Fibroblast of villous mesenchyme (primary cell): Measurements from ENCODE around the gene EIF5AL1. TPM values are rescaled to one million over a fixed set of nuclear protein-coding genes. Genes with fewer than 3 reads are reported as not detected.
A peak's percentile ranks its signal among the peaks of the same experiment; 100 is the strongest.
"Not testable (repeated sequence)": the region's sequence is repeated elsewhere in the genome, so short reads cannot be mapped to it uniquely, and the experiment has no call there.

Experiments used
- DNase-seq: peaks from one replicate; pipeline ENCODE4 v3.0.0-alpha.2; 2010; ENCODE audit warnings: low read depth
- H3K4me3 ChIP-seq: 2 replicates; pipeline ENCODE4 v1.5.1; 2011; ENCODE audit warnings: low read depth, mild to moderate bottlenecking, low read length
- total RNA-seq: library from RNA; depleted of rRNA; stranded (reverse); fragments of >200 nt; gene quantifications from 2 replicates; pipeline ENCODE4 v1.2.3, GENCODE V29; 2012
- TF ChIP-seq, protein P1 (sequence below): IDR thresholded peaks from 2 replicates; pipeline ENCODE4 v1.5.1; 2012; ENCODE audit warnings: low read depth, mild to moderate bottlenecking, low read length; ENCODE audit not compliant: insufficient read depth

Gene EIF5AL1
- total RNA-seq, 1 donor: 0.86 TPM

DNA sequence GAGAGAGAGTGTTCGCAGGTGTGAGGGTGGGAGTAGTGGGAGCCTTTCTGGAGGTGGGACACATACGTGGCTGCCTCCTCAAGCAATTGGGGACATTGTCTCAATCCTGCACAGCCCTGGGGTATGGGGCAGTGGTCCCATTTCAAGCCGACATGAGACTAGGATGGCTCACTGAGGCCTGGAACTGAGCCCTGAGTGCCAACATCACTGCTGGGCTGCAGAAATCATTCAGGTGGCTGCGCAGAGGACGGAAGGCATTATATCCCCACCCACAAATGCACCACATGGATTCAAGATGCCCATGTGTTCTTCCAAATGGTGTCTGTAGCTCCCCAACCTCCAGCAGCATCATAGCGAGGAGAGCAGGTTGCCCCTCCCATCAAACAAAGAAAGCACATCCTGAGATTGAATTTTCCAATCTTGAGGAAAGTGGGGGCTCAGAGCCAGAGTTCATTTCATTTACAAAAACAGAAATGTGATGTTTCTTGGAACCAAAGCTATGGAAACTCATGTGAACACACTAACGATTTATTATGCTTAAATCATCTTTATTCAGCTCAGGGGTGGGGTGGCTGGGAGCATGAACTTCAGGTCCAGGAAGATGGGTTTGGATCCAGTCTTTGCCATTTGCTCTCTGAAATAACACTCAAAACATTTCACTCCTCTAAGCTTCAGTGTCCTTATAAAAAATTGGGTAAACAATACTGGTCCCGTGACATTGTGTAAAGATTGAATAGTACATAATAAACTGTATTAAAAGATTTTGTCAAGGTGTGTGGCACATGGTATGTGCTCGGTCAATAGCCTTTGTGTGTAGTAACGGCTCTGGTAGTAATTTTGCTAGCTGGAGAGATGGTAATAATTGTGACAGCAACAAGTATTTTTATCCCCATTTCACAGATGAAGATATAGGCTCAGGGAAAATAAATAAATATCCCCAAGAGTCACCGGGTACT lies 43.3 kb downstream of the EIF5AL1 start:
- TF ChIP-seq, protein P1, sequence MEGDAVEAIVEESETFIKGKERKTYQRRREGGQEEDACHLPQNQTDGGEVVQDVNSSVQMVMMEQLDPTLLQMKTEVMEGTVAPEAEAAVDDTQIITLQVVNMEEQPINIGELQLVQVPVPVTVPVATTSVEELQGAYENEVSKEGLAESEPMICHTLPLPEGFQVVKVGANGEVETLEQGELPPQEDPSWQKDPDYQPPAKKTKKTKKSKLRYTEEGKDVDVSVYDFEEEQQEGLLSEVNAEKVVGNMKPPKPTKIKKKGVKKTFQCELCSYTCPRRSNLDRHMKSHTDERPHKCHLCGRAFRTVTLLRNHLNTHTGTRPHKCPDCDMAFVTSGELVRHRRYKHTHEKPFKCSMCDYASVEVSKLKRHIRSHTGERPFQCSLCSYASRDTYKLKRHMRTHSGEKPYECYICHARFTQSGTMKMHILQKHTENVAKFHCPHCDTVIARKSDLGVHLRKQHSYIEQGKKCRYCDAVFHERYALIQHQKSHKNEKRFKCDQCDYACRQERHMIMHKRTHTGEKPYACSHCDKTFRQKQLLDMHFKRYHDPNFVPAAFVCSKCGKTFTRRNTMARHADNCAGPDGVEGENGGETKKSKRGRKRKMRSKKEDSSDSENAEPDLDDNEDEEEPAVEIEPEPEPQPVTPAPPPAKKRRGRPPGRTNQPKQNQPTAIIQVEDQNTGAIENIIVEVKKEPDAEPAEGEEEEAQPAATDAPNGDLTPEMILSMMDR: no peak
- DNase-seq: no peak
- H3K4me3 ChIP-seq: no peak overlapping the region

DNA sequence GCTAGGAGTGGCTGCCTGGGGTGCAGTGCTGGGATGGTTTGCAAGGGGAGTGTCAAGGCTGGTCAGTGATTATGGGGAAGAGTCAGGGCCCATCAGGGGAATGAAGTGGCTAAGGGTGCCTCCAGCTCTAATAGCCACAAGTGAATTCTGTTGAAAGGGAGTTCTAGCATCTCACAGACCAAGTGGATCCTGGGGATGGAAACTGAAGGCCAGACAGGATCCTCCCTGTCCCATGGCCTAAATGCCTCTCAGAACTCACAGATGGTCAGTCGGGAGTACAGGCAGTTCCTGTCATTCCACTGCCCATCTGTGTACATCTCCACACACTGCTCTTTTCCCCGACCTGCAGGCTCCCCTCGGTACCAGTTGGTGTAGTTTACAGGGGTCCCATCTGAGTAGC lies 44.6 kb downstream of the EIF5AL1 start:
- not testable (repeated sequence) for DNase-seq, H3K4me3 ChIP-seq

DNA sequence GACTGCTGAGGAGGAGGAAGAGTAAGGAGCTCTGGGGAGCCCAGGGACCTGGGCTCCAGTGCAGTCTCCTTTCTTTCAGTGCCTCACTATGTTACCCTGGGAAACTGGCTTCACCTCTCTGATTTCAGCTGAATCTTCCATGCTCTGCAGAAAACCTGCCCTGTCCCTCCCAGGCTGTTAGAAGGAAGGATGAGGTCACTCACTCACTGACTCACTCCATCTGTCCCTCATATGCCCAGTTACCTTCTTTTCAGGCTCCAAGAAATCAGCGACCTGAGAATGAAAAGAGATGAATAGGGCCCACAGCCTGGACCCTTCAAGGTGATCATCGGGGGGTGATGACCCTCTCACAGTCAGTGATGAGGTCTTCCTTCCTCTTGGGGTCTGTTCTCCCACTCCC lies 47.4 kb downstream of the EIF5AL1 start:
- no peak overlapping the region for H3K4me3 ChIP-seq
- DNase-seq: no peak
- TF ChIP-seq, protein P1: no peak

DNA sequence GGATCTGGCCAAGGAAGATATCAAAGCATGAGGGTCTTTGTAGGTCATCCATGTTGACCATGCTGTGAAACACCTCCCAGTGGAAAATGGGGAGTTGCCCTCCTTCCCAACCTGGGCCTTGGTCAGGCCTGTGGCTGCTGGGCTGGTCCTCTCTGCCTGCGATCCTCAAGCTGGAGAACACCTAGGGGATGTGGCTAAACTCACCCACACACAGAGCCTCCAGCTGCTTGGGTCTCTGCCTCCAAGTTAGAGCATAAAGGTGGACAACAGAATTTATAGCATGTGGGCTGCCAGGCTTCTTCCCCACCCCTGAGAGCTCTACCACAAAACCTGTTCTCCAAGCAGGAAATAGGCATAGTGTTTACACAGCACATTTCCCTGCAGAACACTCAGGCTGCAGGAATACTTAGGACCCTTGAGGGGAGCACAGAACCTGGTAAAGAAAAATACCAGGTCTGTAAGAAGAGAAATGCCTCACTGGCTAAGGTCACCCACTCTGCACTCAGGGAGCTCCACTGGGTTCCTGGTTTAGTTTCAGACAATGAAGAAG lies 47.9 kb downstream of the EIF5AL1 start, which contains the start of gene SFTPA2:
SFTPA2 (minus strand) TSS at position 248 of the 550 bp plus-strand sequence. CDS start 924 bp downstream, outside the sequence.
- TF ChIP-seq, protein P1: no peak
- DNase-seq: no peak
- H3K4me3 ChIP-seq: no peak within 1 kb of the TSS

DNA sequence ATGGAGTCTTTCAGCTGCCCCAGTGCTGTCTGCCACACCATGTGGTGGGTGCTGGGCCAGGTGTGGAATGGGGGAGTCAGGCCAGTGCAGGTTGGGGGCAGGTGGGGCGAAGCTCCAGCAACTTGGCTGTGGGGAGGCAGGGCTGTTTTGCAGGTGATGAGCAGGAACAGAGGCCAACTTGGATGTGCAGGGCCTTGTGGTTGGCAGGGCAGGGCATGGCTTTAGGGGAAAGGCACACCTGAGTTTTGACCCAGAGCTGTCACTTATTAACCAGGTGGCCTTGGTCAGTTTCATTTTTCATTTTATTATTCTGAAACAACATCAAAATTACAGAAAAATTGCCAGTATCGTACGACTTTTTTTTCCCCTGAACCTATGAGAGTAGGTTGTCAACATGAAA lies 48.9 kb downstream of the EIF5AL1 start:
- no peak for DNase-seq
- TF ChIP-seq, protein P1: no peak
- no peak overlapping the region for H3K4me3 ChIP-seq

DNA sequence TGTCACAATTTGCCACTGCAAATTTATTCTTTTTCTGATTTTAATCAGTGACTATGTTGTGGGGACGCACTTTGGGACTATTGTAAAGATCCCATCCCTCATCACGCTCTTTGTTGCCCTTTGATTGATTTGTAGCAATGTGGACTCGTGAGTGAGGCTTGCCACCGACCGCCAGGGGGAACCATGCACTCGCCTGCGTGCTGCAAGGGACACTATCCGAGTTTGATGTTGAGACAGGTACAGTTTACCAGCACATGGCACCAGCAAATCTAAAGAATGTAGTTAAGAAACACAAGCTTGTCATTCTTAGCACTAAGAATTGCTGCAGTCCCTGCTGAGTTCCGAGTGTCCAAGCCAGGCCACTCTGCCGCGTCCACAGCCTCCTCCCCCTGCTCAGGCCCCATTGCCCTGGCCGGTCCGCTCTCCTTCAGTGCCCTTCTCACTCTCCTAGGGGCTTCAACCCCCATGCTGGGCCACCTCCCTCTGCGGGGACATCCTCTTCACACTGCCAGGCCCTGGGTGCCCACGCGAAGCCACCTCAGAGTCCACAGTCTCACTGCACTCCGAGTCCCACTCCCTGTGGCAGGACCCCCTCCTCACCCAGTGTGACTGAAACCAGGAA lies 49.9 kb downstream of the EIF5AL1 start:
- TF ChIP-seq, protein P1: peak; percentile 92
- H3K4me3 ChIP-seq: no peak overlapping the region
- DNase-seq: peak; percentile 49

DNA sequence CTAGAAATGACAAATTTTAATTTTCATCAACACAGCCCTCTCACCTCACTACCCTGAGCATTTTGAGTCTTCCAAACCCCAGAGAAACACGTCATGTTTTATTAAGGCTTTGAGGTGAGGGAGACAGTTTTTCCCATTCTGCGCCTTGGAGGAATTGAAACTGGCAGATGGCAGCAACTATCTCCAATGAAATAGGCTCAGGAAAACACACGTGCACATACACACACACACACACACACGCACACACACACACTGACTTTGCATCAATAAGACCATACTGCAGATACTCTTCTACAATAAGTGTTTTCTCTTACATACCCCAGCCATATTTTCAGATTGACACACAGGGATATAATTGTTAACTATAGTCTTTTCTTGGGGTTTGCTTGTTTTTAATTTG lies 51.1 kb downstream of the EIF5AL1 start:
- DNase-seq: no peak

More for the DNA sequence above, 51.1 kb downstream of the EIF5AL1 start:
- TF ChIP-seq, protein P1: no peak
- H3K4me3 ChIP-seq: no peak overlapping the region
